T-helper 1 cell treated with Interleukin-12 subunit alpha and Interleukin-12 subunit beta and Interleukin-4 antibody, amounts not matched to agents 30 μg/mL and 1 μg/mL, for 36 hours (primary cell): ENCODE results near the gene F2RL3.
"Not testable (repeated sequence)": the region's sequence is repeated elsewhere in the genome, so short reads cannot be mapped to it uniquely, and the experiment has no call there.

ENCODE experiments used
- H3K27ac Mint-ChIP-seq: one replicate; pipeline ENCODE4 v1.8.0; 2021; ENCODE audit warnings: mild to moderate bottlenecking, mixed read lengths
- H3K27me3 Mint-ChIP-seq: one replicate; pipeline ENCODE4 v1.8.0; 2021; ENCODE audit warnings: low read depth, mixed read lengths
- H3K36me3 Mint-ChIP-seq: one replicate; pipeline ENCODE4 v1.8.0; 2021; ENCODE audit warnings: low read depth, mixed read lengths
- H3K4me1 Mint-ChIP-seq: one replicate; pipeline ENCODE4 v1.8.0; 2021; ENCODE audit warnings: low read depth, mixed read lengths
- H3K4me3 Mint-ChIP-seq: one replicate; pipeline ENCODE4 v1.8.0; 2021; ENCODE audit warnings: mild to moderate bottlenecking, moderate library complexity, mixed read lengths
- H3K9me3 Mint-ChIP-seq: one replicate; pipeline ENCODE4 v1.8.0; 2021; ENCODE audit warnings: mixed read lengths

F2RL3 gene

DNA sequence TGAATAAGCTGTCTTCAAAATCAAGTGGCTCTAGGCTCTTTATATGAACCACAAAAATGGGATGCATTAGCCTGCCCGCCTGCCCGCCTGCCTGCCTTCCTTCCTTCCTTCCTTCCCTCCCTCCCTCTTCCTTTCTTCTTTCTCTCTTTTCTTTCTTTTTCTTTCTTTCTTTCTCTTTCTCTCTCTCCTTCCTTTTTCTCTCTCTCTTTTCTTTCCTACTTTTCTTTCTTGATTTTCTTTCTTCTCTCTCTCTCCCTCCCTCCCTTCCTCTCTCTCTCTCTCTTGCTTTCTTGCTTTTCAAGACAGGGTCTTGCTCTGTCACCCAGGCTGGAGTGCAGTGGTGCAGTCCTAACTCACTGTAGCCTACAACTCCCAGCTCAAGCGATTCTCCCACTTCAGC is 26.9 kb downstream of the F2RL3 start:
- H3K27ac Mint-ChIP-seq, result no peak overlapping the region
- no peaks in the 10 kb centered on the region for H3K36me3 Mint-ChIP-seq
- H3K4me3 Mint-ChIP-seq, result no peak overlapping the region
- no peaks in the 10 kb centered on the region for H3K27me3 Mint-ChIP-seq
- H3K9me3 Mint-ChIP-seq, result peaks cover 32% of the 10 kb centered on the region
- no peaks in the 10 kb centered on the region for H3K4me1 Mint-ChIP-seq

DNA sequence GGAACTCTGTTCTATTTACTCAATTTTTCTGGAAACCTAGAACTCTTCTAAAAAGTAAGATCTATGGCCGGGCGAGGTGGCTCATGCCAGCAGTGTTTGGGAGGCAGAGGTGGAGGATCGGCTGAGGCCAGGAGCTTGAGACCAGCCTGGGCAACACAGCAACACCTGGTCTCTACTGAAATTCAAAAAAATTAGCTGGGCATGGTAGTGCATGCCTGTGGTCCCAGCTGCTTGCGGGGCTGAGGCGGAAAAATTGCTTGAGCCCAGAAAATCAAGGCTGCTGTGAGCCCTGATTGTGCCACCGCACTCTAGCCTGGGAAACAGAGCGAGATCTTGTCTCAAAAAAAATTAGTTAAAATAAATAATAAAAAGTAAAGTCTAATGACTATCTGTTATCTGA is 28.6 kb downstream of the F2RL3 start:
- Mint-ChIP-seq H3K9me3 (peaks cover 24% of the 10 kb centered on the region), H3K4me3 (no peak overlapping the region), H3K4me1 (no peaks in the 10 kb centered on the region), H3K36me3 (no peaks in the 10 kb centered on the region), H3K27me3 (no peaks in the 10 kb centered on the region), H3K27ac (no peak overlapping the region)

DNA sequence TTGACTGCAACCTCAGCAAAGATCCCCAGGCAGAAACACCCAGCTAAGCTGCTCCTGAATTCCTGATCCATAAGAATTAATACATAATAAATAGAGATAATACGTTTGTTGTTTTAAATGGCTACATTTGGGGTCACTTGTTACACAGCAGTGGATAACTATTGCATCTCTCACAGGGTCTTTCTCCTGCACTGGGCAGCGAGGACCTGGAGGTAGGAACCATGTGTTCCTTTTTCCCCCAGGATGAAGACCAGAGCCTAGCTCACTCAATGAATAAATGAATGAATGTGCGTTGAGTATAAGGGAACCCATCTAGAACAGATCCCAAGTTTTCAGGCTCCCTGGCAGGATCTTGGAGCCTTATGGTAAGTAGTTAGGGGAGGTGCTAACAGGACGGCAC is 30.7 kb downstream of the F2RL3 start:
- Mint-ChIP-seq H3K27ac (no peak overlapping the region), H3K4me3 (no peak overlapping the region), H3K9me3 (peaks cover 12% of the 10 kb centered on the region), H3K27me3 (no peaks in the 10 kb centered on the region), H3K4me1 (no peaks in the 10 kb centered on the region), H3K36me3 (no peaks in the 10 kb centered on the region)

DNA sequence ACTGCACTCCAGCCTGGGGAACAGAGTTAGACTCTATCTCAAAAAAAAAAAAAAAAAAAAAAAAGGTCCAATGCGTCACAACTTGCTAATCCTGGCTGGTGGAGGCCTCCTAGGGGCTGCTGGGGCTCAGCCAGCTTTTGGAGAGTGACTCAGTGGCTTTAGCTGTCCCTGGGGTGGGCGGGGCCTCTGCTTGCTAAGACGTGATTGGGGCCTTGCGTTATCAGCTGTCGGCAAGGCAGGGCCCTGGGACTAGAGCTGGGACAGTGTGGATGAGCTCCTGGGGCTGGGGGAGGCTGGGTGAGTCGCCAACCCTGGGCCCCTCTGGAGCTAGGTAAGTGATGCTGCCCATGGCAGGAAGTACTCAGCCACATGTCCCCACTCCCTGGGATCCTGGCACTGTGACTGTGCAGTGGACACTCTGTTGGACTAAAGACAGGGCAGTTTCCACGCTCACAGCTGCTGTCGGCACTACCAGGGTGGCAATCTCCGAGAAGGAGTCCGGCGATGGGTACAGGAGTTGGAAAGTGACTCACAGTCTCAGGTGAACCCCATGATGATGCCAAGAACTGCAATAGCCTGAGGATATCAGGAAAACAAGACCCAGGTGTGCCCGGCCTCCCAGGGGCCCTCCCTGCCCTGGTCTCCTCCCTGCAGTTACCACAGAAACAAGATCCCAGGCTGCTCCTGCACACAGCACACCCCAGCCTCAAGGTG is 32.2 kb downstream of the F2RL3 start:
- peaks cover 1% of the 10 kb centered on the region for H3K36me3 Mint-ChIP-seq
- H3K9me3 Mint-ChIP-seq, result peaks cover 21% of the 10 kb centered on the region
- H3K27me3 Mint-ChIP-seq, result no peaks in the 10 kb centered on the region
- H3K4me3 Mint-ChIP-seq, result no peak overlapping the region
- H3K4me1 Mint-ChIP-seq, result no peaks in the 10 kb centered on the region
- no peak overlapping the region for H3K27ac Mint-ChIP-seq

DNA sequence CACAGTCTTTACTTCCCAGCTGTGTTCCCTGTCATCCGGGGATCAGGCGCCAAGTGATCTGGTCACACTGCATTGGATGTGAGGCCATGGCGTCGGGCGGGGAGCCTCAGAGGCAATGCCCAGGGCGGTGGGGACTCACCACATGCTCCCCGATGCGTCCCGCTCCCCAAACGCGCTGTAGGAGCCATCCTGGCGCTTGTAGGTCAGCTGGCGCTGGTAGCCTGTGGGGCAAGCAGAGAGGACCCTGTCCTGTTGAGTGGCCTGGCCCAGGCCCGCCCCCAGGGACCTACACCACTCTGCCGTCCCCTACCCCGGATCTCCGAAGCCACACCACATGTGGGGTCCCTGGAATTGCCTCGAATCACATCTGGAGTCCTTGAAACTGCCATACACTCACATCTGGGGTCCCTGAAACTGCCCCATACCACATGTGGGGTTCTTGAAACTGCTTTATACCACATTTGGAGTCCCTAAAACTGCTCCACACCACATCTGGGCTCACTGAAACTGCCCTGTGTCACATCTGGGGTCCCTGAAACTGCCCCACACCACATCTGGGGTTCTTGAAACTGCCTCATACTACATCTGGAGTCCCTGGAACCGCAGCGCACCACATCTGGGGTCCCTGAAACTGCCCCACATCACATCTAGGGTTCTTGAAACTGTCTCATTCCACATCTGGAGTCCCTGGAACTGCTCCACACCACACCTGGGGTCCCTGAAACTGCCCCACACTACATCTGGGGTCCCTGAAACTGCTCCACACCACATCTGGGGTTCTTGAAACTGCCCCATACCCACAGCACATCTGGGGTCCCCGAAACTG is 33.2 kb downstream of the F2RL3 start:
- H3K27me3 Mint-ChIP-seq, result no peaks in the 10 kb centered on the region
- H3K4me1 Mint-ChIP-seq, result no peaks in the 10 kb centered on the region
- H3K36me3 Mint-ChIP-seq, result peaks cover 1% of the 10 kb centered on the region
- peaks cover 27% of the 10 kb centered on the region for H3K9me3 Mint-ChIP-seq
- no peak overlapping the region for H3K27ac Mint-ChIP-seq
- no peak overlapping the region for H3K4me3 Mint-ChIP-seq

DNA sequence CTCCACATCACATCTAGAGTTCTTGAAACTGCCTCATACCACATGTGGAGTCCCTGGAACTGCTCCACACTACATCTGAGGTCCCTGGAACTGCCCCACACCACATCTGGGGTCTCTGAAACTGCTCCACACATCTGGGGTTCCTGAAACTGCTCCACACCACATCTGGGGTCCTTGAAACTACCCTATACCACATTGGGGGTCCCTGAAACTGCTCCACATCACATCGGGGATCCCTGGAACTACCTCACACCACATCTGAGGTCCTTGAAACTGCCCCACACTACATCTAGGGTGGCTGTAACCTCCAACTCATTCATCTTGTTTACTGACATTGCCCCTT is 33.8 kb downstream of the F2RL3 start:
- no peak overlapping the region for H3K4me3 Mint-ChIP-seq
- H3K9me3 Mint-ChIP-seq, result peaks cover 30% of the 10 kb centered on the region
- H3K36me3 Mint-ChIP-seq, result peaks cover 1% of the 10 kb centered on the region
- no peak overlapping the region for H3K27ac Mint-ChIP-seq
- H3K27me3 Mint-ChIP-seq, result no peaks in the 10 kb centered on the region
- no peaks in the 10 kb centered on the region for H3K4me1 Mint-ChIP-seq

DNA sequence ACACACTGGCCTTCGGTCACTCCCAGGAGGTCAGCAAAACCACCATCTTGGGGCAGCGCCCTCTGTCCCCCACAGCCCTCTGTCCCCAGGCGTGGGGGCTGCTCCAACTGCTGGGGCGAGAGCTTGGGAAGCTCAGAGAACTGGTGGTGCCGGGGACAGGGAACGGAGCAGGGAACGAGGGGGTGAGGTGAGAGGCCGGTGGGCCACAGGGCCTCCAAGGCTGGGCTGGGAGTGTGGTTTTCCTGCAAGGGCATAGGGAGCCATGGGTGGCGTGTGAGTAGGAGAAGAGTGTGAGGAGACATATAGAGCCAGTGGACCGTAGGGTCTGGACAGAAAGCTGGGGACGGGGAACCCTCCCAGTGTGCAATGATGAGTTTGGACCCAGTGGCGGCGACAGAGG is 34.1 kb downstream of the F2RL3 start:
- Mint-ChIP-seq H3K4me3 (no peak overlapping the region), H3K36me3 (peaks cover 1% of the 10 kb centered on the region), H3K27me3 (no peaks in the 10 kb centered on the region), H3K4me1 (no peaks in the 10 kb centered on the region), H3K9me3 (peaks cover 31% of the 10 kb centered on the region), H3K27ac (no peak overlapping the region)

DNA sequence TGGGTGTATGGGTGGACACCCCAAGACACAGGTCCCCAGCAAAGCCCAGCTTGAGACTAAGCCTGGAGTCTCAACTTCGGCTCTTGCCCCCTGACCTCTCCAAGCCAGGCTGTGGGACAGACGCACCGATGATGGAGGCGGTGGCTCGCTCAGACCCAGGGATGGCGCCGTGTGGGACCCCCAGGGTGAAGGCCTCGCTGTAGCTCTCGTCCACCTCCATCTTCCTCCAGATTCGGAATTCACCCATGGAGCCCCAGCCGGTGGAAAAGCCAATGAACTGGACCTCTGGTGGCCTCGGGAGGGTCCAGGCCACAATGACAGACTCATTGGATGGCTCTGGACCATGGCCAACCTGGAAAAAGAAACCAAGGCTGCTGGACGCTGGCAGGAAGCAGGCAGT is 39.1 kb downstream of the F2RL3 start:
- Mint-ChIP-seq H3K4me3 (no peak overlapping the region), H3K27me3 (no peaks in the 10 kb centered on the region), H3K27ac (no peak overlapping the region), H3K36me3 (peaks cover 1% of the 10 kb centered on the region), H3K4me1 (no peaks in the 10 kb centered on the region), H3K9me3 (peaks cover 39% of the 10 kb centered on the region)

DNA sequence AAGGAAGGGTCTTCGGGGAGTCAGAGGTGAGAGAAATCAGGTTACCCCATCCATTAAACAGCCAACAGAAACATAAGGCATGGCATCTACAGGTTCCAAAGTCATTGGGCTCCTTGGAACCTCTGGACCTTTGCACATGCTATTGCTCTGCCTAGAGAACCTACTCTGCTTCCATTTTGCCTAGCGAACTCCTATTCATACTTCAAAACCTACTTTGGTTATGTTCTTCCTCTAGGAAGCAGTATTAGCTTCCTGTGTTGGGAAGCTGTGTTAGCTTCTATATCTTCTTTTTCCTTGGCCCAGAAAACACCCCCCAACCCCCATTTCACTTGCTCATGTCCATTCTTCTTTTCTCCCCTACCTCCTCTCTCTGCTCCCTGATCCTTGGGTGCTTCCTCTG is 39.6 kb downstream of the F2RL3 start:
- Mint-ChIP-seq H3K4me1 (no peaks in the 10 kb centered on the region), H3K36me3 (peaks cover 1% of the 10 kb centered on the region), H3K27ac (no peak overlapping the region), H3K27me3 (no peaks in the 10 kb centered on the region), H3K9me3 (peaks cover 41% of the 10 kb centered on the region), H3K4me3 (no peak overlapping the region)

DNA sequence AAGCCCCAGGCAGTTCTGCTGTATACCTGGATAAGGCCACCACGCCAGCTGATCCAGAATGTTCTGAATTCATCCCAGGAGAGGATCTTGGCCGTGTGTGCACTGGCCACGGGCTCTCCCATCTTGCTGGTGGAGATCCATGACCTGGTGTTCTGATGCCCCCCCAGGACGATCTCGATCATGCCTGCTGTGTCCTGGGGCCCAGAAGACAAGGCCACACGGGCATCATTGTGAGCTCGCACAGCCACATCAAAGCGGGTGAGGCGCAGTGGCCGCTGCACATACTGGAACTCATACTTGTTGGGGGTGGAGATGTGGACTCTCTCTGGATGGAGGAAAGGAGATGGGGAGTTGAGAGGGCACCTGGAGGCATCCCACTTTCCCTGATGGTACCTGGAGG is 40.1 kb downstream of the F2RL3 start:
- Mint-ChIP-seq H3K27ac (no peak overlapping the region), H3K4me3 (no peak overlapping the region), H3K4me1 (no peaks in the 10 kb centered on the region), H3K9me3 (peaks cover 47% of the 10 kb centered on the region), H3K27me3 (no peaks in the 10 kb centered on the region), H3K36me3 (peaks cover 1% of the 10 kb centered on the region)

DNA sequence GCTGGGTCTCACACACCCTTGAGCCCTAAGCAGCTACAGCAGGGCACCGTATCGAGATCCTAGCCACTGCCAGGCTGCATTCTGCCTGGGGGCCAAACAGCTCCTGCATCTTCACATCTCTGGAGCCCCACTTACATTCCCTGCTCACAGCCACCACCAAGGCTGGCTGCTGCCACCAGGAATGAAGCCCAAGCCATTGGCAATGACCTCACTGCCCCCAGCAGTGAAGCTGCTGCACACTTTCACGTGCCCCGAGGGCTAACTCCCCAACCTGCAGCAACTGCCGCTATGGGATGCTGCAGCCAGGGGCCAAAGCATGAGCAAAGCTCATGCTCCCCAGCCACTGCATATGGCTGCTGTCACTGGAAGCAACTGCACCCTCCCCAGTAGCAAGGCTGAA is 42.0 kb downstream of the F2RL3 start:
- no peaks in the 10 kb centered on the region for H3K27me3 Mint-ChIP-seq
- H3K4me3 Mint-ChIP-seq, result no peak overlapping the region
- peaks cover 52% of the 10 kb centered on the region for H3K9me3 Mint-ChIP-seq
- H3K4me1 Mint-ChIP-seq, result no peaks in the 10 kb centered on the region
- no peaks in the 10 kb centered on the region for H3K36me3 Mint-ChIP-seq
- no peak overlapping the region for H3K27ac Mint-ChIP-seq

DNA sequence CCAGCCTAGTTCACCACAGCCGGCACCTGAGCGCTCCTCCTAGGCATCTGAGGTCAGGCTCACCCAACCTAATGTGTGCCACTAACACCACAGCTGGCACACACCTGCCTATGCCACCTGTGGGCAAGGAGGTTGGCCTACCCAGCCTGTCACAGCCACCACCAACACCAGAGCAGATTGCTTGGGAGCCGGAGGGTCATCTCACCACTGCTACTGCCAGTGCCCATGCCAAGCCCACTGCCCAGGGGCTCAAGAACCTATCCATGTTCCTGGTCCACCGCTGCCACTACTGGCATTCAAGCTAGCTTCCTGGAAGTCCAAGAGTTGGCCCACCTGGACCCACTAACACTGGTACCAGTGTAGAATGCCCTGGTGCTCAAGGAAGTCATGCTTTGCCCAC is 42.5 kb downstream of the F2RL3 start:
- H3K4me1 Mint-ChIP-seq, result no peaks in the 10 kb centered on the region
- peaks cover 57% of the 10 kb centered on the region for H3K9me3 Mint-ChIP-seq

DNA sequence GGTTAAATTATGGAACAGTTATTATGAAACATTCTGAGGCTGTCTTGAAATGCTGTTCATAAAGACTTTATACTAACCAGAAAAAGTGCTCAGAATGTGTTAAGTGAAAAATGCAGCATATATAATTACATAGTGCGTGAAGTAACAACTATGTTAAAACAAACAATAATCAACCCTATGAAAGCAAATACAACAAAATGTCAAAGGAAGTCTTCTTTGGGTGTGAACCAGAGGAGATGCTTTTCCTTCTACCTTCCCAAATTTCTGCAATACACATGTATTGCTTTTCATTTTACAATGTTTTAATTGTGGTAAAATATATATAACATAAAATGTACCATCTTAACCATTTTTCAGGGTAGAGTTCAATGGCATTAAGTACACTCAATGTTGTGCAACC is 45.7 kb downstream of the F2RL3 start:
- Mint-ChIP-seq H3K9me3 (peaks cover 32% of the 10 kb centered on the region), H3K36me3 (no peaks in the 10 kb centered on the region), H3K27me3 (no peaks in the 10 kb centered on the region)

More for the DNA sequence above, 42.5 kb downstream of the F2RL3 start:
- Mint-ChIP-seq H3K27ac (no peak overlapping the region), H3K4me3 (no peak overlapping the region), H3K27me3 (no peaks in the 10 kb centered on the region), H3K36me3 (no peaks in the 10 kb centered on the region)

DNA sequence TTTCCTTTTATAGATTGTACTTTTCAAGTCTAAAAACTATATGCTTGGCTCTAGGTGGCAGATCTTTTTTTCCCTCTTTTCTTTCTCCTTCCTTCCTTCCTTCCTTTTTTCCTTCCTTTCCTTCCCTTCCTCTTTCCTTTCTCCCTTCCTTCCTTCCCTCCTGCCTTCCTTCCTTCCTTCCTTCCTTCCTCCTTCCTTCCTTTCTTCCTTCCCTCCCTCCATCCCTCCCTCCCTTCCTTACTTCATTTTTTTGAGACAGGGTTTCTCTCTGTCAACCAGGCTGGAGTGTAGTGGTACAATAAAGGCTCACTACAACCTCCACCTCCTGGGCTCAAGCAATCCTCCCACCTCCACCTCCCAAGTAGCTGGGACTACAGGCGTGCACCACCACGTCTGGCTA is 48.1 kb downstream of the F2RL3 start:
- Mint-ChIP-seq H3K27me3 (no peaks in the 10 kb centered on the region), H3K4me1 (no peaks in the 10 kb centered on the region), H3K36me3 (no peaks in the 10 kb centered on the region), H3K9me3 (peaks cover 28% of the 10 kb centered on the region), H3K4me3 (no peak overlapping the region), H3K27ac (no peak overlapping the region)

More for the DNA sequence above, 45.7 kb downstream of the F2RL3 start:
- Mint-ChIP-seq H3K4me1 (no peaks in the 10 kb centered on the region), H3K27ac (no peak overlapping the region), H3K4me3 (no peak overlapping the region)

DNA sequence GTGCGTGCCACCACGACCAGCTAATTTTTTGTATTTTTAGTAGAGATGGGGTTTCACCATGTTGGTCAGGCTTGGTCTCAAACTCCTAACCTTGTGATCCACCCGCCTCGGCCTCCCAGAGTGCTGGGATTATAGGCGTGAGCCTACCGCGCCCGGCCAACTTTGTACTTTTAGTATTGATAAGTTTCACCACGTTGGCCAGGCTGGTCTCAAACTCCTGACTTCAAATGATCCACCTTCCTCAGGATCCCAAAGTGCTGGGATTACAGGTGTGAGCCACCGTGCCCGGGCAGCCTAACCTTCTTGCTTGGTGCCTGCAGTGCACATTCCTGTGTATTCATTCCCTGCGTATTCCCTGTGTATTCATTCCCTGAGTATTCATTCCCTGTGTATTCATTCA is 49.0 kb downstream of the F2RL3 start:
- H3K4me1 Mint-ChIP-seq, H3K27me3 Mint-ChIP-seq: not testable (repeated sequence)

More for the DNA sequence above, 49.0 kb downstream of the F2RL3 start:
- H3K4me3 Mint-ChIP-seq, H3K27ac Mint-ChIP-seq, H3K36me3 Mint-ChIP-seq: not testable (repeated sequence)
- peaks cover 28% of the 10 kb centered on the region for H3K9me3 Mint-ChIP-seq
